H9 (cell line): ENCODE data around the gene IFFO2. TPM values are rescaled to one million over a fixed set of nuclear protein-coding genes. Genes with fewer than 3 reads are reported as not detected.

Experiments
- DNase-seq: peaks from one replicate; pipeline ENCODE4 v3.0.0-alpha.2; 2017
- H2AFZ ChIP-seq: one replicate; pipeline ENCODE4 v1.6.1; 2013; ENCODE audit warnings: mild to moderate bottlenecking, low read length, control low read depth, moderate library complexity
- H2AK5ac ChIP-seq: 2 replicates; pipeline ENCODE4 v1.6.1; 2013; ENCODE audit warnings: low read length, control low read depth, mixed read lengths; ENCODE audit not compliant: insufficient read length
- H2BK120ac ChIP-seq: one replicate; pipeline ENCODE4 v1.6.1; 2013; ENCODE audit warnings: low read depth, mild to moderate bottlenecking, low read length, control low read depth, inconsistent platforms; ENCODE audit not compliant: poor library complexity, severe bottlenecking
- H2BK12ac ChIP-seq: 2 replicates; pipeline ENCODE4 v1.6.1; 2013; ENCODE audit warnings: low read length, control low read depth, mixed read lengths, low read depth; ENCODE audit not compliant: insufficient read length
- H2BK15ac ChIP-seq: 2 replicates; pipeline ENCODE4 v1.6.1; 2013; ENCODE audit warnings: low read depth, low read length, control low read depth
- H2BK20ac ChIP-seq: one replicate; pipeline ENCODE4 v1.6.1; 2013; ENCODE audit warnings: low read depth, mild to moderate bottlenecking, low read length, control low read depth, inconsistent platforms; ENCODE audit not compliant: poor library complexity, severe bottlenecking
- H2BK5ac ChIP-seq: 2 replicates; pipeline ENCODE4 v1.6.1; 2013; ENCODE audit warnings: low read length, control low read depth, mixed read lengths; ENCODE audit not compliant: insufficient read length
- H3K14ac ChIP-seq: 2 replicates; pipeline ENCODE4 v1.6.1; 2013; ENCODE audit warnings: low read length, control low read depth; ENCODE audit not compliant: insufficient read depth
- H3K18ac ChIP-seq: 2 replicates; pipeline ENCODE4 v1.6.1; 2013; ENCODE audit warnings: low read depth, mild to moderate bottlenecking, mixed read lengths, low read length, control low read depth; ENCODE audit not compliant: insufficient read length
- H3K23ac ChIP-seq: 2 replicates; pipeline ENCODE4 v1.6.1; 2013; ENCODE audit warnings: low read length, control low read depth, mixed read lengths, low read depth; ENCODE audit not compliant: insufficient read length
- H3K23me2 ChIP-seq: 2 replicates; pipeline ENCODE4 v1.6.1; 2013; ENCODE audit warnings: low read depth, mild to moderate bottlenecking, mixed read lengths, low read length, control low read depth; ENCODE audit not compliant: insufficient read length, poor library complexity, severe bottlenecking
- H3K27ac ChIP-seq: 2 replicates; pipeline ENCODE4 v1.5.1; 2013; ENCODE audit warnings: low read length, control low read depth, mixed read lengths, low read depth; ENCODE audit not compliant: insufficient read length
- H3K27me3 ChIP-seq: 2 replicates; pipeline ENCODE4 v1.6.1; 2013; ENCODE audit warnings: low read length, control low read depth, inconsistent platforms; ENCODE audit not compliant: insufficient read depth
- H3K4ac ChIP-seq: 2 replicates; pipeline ENCODE4 v1.6.1; 2013; ENCODE audit warnings: low read depth, mild to moderate bottlenecking, control low read depth, inconsistent platforms, low read length, moderate library complexity
- H3K4me1 ChIP-seq: 2 replicates; pipeline ENCODE4 v1.6.1; 2013; ENCODE audit warnings: low read length, control low read depth, inconsistent platforms; ENCODE audit not compliant: insufficient read depth
- H3K4me2 ChIP-seq: 2 replicates; pipeline ENCODE4 v1.6.1; 2013; ENCODE audit warnings: low read length, control low read depth, mixed read lengths; ENCODE audit not compliant: insufficient read length, insufficient read depth
- H3K56ac ChIP-seq: 2 replicates; pipeline ENCODE4 v1.6.1; 2013; ENCODE audit warnings: low read depth, mild to moderate bottlenecking, mixed read lengths, low read length, control low read depth; ENCODE audit not compliant: insufficient read length
- H3K79me1 ChIP-seq: 2 replicates; pipeline ENCODE4 v1.6.1; 2013; ENCODE audit warnings: low read depth, mild to moderate bottlenecking, moderate library complexity, low read length, control low read depth, inconsistent platforms; ENCODE audit not compliant: insufficient read depth, poor library complexity, severe bottlenecking
- H3K79me2 ChIP-seq: 2 replicates; pipeline ENCODE4 v1.6.1; 2013; ENCODE audit warnings: low read length, control low read depth, inconsistent platforms; ENCODE audit not compliant: insufficient read depth
- H3K9ac ChIP-seq: 2 replicates; pipeline ENCODE4 v1.6.1; 2013; ENCODE audit warnings: low read length, control low read depth, mixed read lengths; ENCODE audit not compliant: insufficient read length; ENCODE audit errors: extremely low read depth
- H3K9me3 ChIP-seq: one replicate; pipeline ENCODE4 v1.6.1; 2013; ENCODE audit warnings: low read depth, low read length, inconsistent platforms; ENCODE audit not compliant: control insufficient read depth
- H3T11ph ChIP-seq: one replicate; pipeline ENCODE4 v1.6.1; 2013; ENCODE audit warnings: mild to moderate bottlenecking, low read length, control low read depth, inconsistent platforms
- H4K20me1 ChIP-seq: one replicate; pipeline ENCODE4 v1.6.1; 2013; ENCODE audit not compliant: control insufficient read depth, insufficient read length, insufficient read depth
- H4K5ac ChIP-seq: 2 replicates; pipeline ENCODE4 v1.6.1; 2013; ENCODE audit warnings: low read depth, mild to moderate bottlenecking, mixed read lengths, low read length, control low read depth; ENCODE audit not compliant: insufficient read length
- H4K8ac ChIP-seq: replicated peaks from 2 replicates; pipeline ENCODE4 v1.6.1; 2013; ENCODE audit warnings: low read length, control low read depth, mixed read lengths, low read depth; ENCODE audit not compliant: insufficient read length
- H4K91ac ChIP-seq: 2 replicates; pipeline ENCODE4 v1.6.1; 2013; ENCODE audit warnings: low read depth, mild to moderate bottlenecking, moderate library complexity, mixed read lengths, low read length, control low read depth; ENCODE audit not compliant: insufficient read length
- H3K27ac Mint-ChIP-seq, 3 experiments: 2 replicates in 2 of 3; 3 replicates in 1 of 3; pipeline ENCODE4 v1.8.0; 2020 to 2021; ENCODE audit warnings: mixed read lengths in 3 of 3, mild to moderate bottlenecking in 1 of 3, moderate library complexity in 1 of 3
- H3K27me3 Mint-ChIP-seq: 2 replicates; pipeline ENCODE4 v1.8.0; 2021; ENCODE audit warnings: low read depth, mild to moderate bottlenecking, moderate library complexity, mixed read lengths
- H3K36me3 Mint-ChIP-seq, 3 experiments: 2 replicates in 2 of 3; 3 replicates in 1 of 3; pipeline ENCODE4 v1.8.0; 2020 to 2021; ENCODE audit warnings: low read depth in 3 of 3, mixed read lengths in 3 of 3; ENCODE audit not compliant: insufficient read depth in 1 of 3
- H3K4me1 Mint-ChIP-seq, 2 experiments: 2 replicates each; pipeline ENCODE4 v1.8.0; 2020; ENCODE audit warnings: mixed read lengths in 2 of 2
- H3K4me3 Mint-ChIP-seq, 2 experiments: 2 replicates in 1 of 2; 3 replicates in 1 of 2; pipeline ENCODE4 v1.8.0; 2020 to 2021; ENCODE audit warnings: mild to moderate bottlenecking in 2 of 2, mixed read lengths in 2 of 2, moderate library complexity in 1 of 2
- H3K9me3 Mint-ChIP-seq, 2 experiments: 2 replicates in 1 of 2; 3 replicates in 1 of 2; pipeline ENCODE4 v1.8.0; 2020; ENCODE audit warnings: mild to moderate bottlenecking in 2 of 2, mixed read lengths in 2 of 2, moderate library complexity in 1 of 2
- WGBS: extraction: QIAGEN DNeasy Blood & Tissue Kit; methylation state at CpG from one replicate; pipeline ENCODE4 v1.1.7; 2013; ENCODE audit warnings: missing lambda C conversion rate, low lambda C conversion rate, mixed read lengths; ENCODE audit not compliant: insufficient read length; ENCODE audit errors: extremely low coverage; 5-methylcytosine and 5-hydroxymethylcytosine counted together
- total RNA-seq: library from RNA; stranded (reverse); gene quantifications from 2 replicates; pipeline ENCODE4 v1.2.1, GENCODE V29; 2021
- TF ChIP-seq, protein P1 (sequence below): fragments of 200-600 bp; sonication (generic); conservative IDR thresholded peaks from 3 replicates; pipeline ENCODE4 v1.8.0; 2021; ENCODE audit warnings: antibody characterized with exemption, mild to moderate bottlenecking

The IFFO2 gene
- total RNA-seq, 1 experiment from 2014 or later = 3.6 TPM

GRCh38 chr1:18899363-18900049 is 57.0 kb downstream of the IFFO2 start:
- Histone ChIP-seq H3K23me2 (peaks cover 4% of the 10 kb centered on the region), H3T11ph (no peak overlapping the region), H3K56ac (no peak overlapping the region), H3K79me2 (no peaks in the 10 kb centered on the region), H3K4me2 (no peak overlapping the region), H2BK15ac (no peak overlapping the region), H4K20me1 (no peaks in the 10 kb centered on the region), H3K79me1 (no peaks in the 10 kb centered on the region), H3K27me3 (no peaks in the 10 kb centered on the region), H4K8ac (no peak overlapping the region), H3K27ac (no peak overlapping the region), H2BK12ac (no peak overlapping the region), H3K4ac (no peak overlapping the region), H2BK20ac (no peak overlapping the region), H3K4me1 (no peaks in the 10 kb centered on the region), H2BK120ac (no peak overlapping the region), H4K91ac (no peak overlapping the region), H2AK5ac (no peak overlapping the region), H2AFZ (no peak overlapping the region), H3K14ac (no peak overlapping the region), H3K9me3 (no peaks in the 10 kb centered on the region), H3K9ac (no peak overlapping the region), H4K5ac (no peak overlapping the region), H3K23ac (no peak overlapping the region), H3K18ac (no peak overlapping the region), H2BK5ac (no peak overlapping the region)
- no peak overlapping the region for H3K4me3 Mint-ChIP-seq
- no peak for DNase-seq
- peaks cover 8% of the 10 kb centered on the region; the same call in 1 of the 2 replicates for H3K27me3 Mint-ChIP-seq
- H3K4me1 Mint-ChIP-seq = peaks cover 12 to 16% of the 10 kb centered on the region in 2 experiments
- peaks cover 0 to 5% (median 0%) of the 10 kb centered on the region in 3 experiments; a peak in 4 of 7 replicates for H3K36me3 Mint-ChIP-seq
- no peaks in the 10 kb centered on the region for H3K9me3 Mint-ChIP-seq
- TF ChIP-seq, protein P1, sequence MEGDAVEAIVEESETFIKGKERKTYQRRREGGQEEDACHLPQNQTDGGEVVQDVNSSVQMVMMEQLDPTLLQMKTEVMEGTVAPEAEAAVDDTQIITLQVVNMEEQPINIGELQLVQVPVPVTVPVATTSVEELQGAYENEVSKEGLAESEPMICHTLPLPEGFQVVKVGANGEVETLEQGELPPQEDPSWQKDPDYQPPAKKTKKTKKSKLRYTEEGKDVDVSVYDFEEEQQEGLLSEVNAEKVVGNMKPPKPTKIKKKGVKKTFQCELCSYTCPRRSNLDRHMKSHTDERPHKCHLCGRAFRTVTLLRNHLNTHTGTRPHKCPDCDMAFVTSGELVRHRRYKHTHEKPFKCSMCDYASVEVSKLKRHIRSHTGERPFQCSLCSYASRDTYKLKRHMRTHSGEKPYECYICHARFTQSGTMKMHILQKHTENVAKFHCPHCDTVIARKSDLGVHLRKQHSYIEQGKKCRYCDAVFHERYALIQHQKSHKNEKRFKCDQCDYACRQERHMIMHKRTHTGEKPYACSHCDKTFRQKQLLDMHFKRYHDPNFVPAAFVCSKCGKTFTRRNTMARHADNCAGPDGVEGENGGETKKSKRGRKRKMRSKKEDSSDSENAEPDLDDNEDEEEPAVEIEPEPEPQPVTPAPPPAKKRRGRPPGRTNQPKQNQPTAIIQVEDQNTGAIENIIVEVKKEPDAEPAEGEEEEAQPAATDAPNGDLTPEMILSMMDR = no peak
- no peak overlapping the region for H3K27ac Mint-ChIP-seq
- no CpG with 5 or more reads among the region's 4 CpGs for WGBS
